GM19455 (cell line): ENCODE results near the gene UNC13B.

Experiments used
- ATAC-seq: cut with Tn5 transposase; IDR thresholded peaks from one replicate; pipeline ENCODE4 v1.9.1; 2021; ENCODE audit not compliant: unreplicated experiment

UNC13B gene

DNA sequence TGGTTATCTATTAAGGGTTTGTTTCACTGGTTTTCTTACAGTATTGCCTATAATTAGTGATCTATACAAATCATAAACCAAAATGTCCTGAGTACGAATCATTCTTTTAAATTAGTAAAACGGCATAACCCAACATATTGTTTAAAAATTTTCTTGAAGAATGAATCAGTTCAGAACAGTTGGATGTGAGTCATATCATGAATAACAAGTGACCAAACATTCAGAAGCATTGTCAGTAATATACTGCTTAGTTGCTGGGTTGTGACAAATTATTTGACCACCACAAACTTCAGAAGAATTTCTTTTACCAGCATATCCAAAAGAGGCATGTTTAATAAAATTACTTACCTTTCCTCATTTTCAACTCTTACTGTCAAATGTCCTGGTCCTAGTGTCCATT is 111.2 kb downstream of the UNC13B start:
- no peak for ATAC-seq

DNA sequence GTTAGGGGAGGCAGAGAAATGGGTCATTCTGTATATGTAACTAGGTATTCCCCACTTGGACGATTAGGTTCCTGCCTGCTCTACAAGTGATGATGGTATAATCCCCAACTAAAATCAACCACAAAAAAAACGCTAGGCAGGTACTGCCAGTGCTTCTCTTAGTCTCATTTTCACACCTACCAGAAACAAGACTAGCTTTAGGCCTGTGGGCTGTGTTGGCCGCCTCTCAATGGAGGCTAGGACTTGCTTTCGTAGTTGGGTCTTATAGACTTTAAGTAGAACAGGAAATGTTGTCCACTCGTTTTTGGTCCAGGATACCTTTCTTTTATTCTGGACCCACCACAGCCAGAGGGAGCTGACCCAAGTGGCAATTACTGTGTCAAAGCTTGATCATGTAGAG is 111.8 kb downstream of the UNC13B start:
- ATAC-seq: no peak

DNA sequence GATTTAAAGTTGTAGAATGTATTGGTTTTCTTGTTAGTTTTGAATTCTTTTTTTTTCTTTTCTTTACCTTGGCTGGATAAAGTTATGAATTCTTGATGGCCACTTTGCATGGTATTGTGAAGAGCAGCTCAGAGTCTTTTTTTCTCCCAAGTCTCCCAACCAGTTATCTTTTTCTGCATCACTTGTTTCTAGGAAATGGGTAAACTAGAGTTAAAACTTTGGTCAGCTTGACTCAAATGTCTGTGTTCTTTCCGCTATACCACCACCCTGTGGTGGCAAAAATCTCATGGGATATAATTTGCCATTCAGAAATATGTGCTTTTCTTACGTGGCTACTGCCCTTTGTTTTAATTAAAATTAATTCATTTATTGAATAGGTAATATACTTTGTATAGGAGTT is 113.2 kb downstream of the UNC13B start:
- ATAC-seq: no peak

DNA sequence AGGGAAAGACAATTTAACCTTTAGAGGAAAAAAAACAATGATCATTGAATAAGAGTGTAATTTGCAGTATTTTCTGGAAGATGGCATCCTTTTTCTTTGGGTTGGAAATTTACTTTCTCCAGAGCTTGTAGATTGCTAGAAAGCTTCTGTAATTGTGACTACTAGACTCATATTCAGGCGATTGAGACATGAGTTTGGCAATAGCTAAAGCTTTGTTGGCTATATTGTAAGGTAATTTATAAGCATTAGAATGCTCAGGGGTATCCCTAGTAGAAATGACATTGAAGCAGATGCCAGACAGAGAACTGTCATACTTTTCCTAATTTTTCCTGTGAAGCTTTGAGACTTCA is 115.3 kb downstream of the UNC13B start:
- no peak for ATAC-seq

DNA sequence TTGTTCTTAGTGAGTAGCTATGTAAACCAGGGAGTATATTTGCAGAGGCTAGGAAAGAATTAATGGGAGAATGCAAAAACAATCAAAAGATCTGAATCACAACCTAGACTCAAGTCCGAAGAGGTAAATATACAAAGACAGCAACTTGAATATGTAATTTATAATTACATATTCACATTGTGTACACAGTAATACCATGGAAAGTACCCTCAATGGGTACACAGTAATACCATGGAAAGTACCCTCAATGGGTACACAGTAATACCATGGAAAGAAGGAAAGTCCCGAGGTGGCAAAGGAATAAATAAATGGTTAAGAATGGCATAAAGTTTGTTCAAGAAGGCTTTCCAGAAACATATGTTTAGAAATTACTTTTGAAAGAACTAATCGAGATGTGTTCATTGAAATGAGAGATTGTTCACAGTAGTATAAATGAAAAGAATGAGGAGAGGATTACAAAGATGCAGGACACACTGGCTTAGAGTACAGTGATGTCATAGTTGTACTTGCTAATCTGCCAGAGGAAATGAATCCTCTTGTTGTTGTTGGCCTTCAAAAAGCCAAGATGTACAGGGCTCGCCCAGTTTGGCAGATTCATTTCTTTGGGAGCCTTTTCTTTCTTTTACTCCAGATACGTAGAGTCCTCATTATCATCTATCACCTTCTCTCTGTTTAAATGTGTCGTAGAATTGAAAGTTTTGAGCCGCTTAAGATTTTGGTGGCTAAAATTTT is 116.0 kb downstream of the UNC13B start:
- ATAC-seq: no peak

DNA sequence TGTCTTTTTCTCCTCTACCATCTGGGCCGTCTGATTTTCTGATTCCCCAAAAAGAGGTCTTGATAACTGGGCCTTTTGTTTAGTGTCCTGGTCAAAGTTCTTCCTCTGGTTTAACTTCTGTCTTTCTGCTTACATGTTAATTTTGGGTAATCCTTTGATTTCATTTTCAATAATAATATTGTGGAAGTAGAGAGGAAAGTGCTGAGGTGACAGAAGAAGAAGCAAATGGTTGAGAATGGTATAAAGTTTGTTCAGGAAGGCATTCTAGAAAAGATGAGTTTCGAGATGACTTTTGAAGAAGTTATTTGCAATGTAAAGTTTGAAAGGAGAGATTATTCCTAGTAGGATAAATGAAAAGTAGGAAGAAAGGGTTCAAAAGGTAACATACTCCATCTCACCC is 118.1 kb downstream of the UNC13B start:
- ATAC-seq: no peak

DNA sequence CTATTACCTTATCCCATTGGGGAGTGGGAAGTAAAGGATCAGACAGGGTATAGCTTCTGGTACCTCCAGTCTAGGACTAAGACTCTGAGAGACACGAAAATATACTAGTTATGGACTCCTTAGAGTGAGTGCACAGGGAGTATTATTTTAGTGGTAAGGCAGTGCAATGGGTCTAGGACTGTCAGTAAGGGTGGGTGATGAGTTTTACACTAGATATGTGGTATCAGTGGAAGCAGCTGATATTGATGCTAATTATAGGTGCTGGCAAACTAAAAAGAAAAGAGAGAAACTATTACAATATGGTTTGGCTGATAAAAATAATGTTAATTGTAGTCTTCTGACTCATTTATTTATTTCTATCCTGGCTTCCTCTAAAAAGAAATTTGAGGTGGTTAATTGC is 118.6 kb downstream of the UNC13B start:
- ATAC-seq: no peak

DNA sequence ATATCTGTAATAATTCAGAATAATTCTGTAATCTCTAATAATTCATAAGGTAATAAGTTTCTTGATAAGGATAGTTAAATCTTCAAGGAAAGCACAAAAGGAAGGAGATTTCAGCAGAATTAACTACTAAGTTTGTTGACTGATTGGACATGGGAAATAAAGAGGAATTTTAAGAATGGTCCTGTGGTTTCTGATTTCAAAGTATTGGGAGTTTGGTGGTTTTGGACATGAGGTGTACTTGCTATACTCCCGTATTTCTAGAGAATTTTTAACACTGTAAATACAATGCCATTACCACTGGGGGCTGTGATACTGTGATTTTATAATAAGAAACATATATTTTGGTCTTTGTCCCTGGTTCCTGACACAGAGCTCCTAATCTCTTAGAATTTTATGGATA is 123.9 kb downstream of the UNC13B start:
- no peak for ATAC-seq

DNA sequence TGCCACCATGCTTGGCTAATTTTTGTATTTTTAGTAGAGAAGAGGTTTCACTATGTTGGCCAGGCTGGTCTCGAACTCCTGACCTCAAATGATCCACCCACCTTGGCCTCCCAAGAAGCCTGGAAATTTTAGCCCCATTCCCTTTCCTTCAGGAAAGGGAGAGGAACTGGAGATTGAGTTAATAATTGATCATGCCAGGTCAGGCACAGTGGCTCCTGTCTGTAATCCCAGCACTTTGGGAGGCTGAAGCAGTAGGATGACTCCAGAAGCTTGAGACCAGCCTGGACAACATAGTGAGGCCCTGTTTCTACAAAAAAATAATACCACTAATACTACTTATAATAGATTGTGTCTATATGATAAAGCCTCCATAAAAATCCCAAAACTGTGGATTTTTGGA is 124.6 kb downstream of the UNC13B start:
- ATAC-seq: no peak

DNA sequence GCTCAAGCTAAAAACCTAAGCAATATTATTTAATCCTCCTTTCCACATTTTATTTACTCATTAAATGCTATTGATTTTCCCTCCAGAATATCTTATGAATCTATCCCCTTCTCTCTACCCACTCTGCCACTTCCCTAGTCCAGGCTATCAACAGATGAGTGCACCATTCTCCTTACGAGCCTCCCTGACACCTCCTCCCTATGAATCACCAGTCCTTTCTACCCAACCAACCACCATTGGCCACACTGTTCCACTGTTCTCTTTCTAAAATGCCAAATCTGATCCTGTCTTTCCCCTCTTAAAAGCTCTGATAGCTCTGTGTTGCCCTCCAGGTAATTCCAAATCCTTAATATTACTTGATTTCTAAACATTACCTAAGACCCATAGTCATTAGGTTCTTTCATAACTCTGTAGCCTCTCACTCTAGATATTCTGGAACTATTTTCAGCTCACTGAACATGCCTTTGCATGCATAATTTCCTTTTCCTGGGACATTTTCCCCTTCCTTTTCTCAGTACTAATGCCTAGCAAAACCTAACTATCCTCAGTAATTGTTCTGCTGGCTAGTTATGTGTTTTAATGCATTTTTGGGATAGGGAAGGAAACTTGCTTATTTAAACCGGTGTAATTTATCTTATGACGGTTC is 126.3 kb downstream of the UNC13B start:
- ATAC-seq: no peak

DNA sequence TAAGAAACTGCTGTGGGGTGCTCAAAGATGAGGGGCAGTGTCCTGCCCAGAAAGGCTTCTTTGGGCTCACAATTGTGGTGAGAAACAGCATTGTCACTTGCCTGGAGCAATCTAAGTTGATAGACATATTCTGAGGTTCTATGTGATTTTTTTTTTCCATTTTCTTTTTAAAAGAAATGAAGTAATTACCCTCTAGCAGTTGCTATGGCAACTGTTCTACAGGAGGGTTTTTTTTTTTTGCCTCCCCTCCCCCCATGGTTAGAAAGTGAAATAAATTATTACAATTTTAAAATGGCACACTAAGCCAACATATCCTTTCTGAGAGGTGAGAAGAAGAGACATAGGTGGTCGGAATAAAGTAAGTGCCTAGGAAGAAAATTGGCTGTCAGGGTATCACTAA is 127.0 kb downstream of the UNC13B start:
- ATAC-seq: no peak

DNA sequence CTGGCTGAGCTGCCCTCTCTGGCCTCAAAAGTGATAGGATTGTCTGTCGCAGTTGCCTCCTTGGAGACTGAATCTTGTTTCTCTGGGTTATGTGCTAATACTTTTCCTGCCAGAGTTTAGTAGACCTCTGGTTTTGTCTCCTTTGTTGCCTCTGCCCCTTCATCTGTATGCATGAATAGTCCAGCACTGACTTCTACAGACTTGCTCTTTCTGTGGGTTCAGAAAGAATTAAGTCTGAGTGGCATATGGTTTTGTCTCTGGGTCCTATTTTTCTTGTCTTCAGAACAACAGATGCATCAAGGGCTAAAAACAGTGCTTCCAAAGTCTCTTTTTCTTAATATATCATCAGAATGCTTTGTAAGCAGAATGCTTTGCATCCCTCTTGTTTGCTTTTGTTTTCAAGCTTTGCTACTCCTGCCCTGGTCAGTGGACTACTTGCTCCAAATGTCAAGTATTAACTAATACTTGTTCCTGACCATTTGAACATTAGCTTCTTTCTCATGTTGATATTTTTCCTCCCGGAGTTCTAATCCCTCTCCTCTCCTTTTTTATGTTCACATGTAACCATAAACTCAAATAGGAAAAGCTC is 131.7 kb downstream of the UNC13B start:
- ATAC-seq: no peak

DNA sequence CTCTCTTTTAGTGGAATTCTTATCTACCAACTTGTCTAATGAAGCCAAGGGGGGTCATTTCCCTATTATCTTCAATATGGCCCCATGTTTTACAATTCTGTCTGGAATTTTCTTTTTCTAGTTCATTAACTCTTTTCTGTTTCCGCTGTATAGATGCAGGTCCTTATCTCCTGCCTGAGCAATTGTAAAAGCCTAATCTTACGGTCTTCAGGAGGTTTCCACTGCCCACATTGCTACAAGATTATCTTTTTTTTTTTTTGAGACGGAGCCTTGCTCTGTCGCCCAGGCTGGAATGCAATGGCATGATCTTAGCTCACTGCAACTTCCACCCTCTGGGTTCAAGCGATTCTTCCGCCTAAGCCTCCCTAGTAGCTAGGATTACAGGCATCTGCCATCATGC is 132.3 kb downstream of the UNC13B start:
- ATAC-seq: no peak

DNA sequence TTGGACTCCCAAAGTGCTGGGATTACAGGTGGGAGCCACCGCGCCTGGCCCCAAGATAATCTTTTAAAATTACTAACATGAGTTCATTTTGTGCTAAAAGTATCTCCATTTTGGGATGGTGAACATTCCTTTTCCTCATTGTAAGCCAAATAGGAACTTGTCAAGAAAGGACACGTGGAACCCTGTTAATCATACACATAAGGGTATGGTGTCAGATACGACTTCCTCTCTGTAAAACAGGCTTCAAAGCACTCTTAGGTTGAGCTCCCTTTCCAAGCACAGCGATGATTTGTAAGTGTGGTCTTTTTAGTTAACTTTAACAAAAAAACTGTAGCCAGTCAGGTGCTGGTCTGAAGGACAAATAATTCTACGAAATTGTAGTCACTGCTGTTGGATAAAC is 132.7 kb downstream of the UNC13B start:
- no peak for ATAC-seq

DNA sequence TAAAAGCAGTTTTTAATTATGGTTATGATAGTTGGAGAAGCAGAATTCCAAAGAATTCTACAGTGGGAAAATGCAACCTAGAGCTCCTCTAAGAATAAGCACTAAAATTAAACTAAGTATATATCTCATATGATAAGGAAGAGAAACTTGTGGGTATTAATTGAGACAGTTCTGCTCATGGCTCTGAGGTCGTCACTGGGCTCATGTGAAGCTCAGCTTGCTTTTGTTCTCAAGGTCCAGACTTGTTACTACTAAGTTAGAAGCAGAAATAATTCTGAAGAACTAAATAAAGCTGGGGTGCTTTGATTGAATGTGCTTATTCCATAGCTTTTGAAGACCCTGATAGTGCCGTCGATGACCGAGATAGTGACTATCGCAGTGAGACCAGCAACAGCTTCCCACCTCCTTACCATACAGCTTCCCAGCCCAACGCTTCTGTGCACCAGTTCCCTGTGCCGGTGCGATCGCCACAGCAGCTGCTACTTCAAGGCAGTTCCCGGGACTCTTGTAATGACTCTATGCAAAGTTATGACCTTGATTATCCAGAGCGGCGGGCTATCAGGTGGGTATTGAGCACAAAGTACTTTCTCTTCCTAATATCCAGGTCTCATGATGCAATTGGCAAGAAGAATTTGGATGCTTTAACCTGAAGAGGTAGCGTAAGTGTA is 133.7 kb downstream of the UNC13B start:
- no peak for ATAC-seq

DNA sequence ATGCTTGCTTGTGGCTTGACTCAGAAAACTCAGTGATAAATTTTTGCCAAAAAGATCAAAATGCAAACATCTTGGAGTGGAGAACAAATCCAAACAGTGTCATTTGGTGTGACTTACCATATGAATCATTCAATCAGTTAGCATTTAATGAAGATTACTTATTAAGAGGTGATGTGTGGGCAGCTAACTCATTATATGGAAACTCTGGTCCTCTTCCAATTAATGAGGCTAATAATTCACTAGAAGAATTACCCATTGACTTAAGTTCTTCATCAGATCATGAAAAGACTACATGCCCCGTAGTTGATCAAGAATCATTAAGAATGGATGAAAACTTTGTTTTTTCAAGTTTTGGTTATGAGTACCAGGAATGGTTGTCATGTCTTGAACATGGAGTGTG is 141.8 kb downstream of the UNC13B start:
- no peak for ATAC-seq

DNA sequence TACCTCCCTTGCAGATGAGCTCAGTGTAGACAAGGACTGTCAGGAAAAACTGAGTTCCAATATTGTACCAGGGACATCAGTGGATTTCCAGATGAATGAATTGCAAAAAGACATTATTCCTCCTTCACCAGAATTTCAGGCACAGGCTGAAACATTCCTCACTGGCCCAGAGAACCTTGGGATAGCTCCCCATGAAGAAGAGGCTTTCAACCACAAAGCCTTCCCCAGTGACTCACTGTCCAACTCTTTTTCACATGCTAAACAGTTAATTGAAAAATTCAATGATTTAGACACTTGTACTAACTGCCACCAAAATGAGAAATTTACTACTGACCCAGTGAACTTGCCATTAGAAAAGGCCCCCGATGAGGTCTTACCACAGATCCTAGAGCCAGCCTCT is 144.5 kb downstream of the UNC13B start:
- no peak for ATAC-seq

DNA sequence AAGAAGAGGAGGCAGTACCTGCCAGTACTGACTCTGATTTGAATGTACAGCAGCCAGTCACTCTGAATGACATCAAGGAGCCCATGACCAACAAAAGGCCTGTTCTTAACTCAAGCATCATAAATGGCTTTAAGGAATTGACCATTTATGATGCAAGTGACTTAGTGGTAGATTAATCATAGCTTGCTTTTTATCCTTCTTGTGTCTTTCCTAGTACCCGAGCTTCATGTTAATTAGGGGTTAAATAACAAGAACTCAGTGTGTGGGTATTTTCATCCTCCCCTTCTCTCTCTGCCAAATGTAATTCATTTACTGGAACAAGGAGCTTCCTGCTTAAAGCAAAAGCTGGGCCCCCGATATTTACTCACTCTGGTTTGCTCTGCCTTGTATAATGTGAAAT is 146.5 kb downstream of the UNC13B start:
- no peak for ATAC-seq

DNA sequence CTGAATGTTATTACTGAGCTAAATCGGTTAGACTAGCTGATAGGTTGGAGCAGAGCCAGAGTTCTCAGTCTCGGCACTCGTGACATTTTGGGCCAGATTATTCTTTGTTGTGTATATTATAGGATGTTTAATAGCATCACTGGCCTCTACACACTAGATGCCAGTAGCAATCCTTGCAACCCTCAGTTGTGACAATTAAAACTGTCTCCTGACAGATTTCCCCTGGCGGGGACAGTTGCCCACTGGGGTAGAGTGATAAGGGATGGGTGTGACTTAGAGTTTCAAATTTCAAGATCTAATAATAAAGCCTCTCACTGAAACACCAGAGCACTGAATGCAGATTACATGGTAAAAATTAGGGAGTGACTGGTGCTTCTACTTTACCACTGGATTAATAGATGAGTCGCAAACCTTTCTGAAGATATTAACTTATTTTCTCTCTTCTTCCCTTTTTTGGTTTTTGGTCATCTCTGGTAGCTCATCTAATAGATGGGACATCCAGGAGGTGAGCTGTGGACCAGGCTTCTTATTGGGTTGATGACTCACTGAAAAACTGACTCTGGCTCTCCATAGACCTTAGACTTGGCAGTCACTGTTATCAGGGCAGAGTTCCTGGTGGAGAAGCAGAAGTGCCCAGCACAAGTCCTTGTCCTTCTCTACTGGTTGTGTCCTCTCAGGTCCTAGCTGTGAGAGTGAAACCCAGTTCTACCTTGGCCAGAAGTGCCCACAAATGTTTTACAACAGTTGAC is 150.3 kb downstream of the UNC13B start:
- ATAC-seq: no peak

DNA sequence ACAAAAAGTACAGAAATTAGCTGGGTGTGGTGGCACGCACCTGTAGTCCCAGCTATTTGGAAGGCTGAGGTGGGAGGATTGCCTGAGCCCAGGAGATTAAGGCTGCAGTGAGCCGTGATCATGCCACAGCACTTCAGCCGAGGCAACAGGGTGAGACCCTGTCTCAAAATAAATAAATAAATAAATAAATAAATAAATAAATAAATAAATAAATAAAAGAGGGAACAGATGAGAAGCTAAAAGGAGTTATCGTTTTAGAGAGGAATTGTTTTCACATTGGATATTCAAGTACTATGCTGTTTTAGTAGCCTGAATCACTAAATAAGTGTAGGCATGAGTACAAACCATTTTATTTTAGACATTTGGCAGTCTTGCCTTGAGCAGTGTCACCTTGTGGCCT is 151.7 kb downstream of the UNC13B start:
- no peak for ATAC-seq

DNA sequence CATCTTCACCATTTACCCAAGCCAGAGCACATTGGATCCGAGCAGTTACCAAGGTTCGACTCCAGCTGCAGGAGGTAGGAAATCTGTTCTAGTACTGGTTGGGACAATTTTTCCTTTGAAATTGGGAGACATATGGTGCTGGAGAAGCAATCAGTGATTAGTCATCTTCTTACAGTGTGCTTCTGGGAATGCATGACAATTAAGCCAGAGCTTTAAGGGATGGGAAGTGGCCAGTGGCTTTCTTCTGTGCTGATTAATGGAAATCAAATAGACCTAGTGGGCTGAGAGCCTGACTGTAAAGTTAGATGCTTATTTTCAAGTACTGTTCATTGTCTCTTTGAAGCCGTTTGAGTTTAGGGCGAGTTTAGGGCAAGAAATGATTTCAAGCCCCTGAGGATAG is 152.1 kb downstream of the UNC13B start:
- ATAC-seq: no peak
